ENCODE results near the gene KRT36.

DNA sequence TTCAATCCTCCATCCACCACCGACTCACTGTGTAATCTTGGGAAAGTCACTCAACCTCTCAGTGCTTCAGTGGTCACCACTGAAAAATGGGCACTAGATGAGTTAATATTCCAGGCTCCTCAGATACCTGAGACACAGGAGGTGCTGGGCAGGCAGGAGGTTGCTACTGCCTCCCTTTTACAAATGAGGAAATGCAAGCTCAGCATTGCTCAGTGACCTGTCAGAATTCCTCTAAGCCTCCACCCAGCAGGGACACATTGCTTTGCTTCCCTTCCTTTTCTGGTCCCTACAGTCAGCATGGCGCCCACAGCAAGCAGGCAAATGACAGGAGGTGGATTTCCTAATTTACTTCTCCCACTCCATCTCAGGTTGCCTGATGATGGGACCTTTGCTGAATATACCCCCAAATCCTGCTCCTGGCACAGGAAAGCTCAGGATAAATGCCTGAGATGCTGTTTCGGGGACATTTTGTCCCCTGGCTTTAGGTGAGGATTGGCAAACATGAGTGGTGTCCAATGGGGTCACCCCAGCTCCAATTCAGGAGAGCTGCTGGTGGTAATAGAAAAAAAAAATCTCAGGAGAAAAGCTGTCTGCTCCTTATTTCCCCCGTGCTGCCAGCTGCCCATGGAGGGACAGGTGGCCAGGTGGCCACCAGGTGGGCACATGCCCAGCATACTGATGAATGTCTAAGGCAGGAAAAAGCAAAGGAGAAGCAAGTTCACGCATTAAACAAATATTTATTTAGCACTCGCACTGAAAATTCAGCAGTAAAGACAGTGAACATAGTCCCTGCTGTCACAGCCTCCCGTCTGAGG is 20.7 kb upstream of the KRT36 start:
- TF ChIP-seq, protein P1, sequence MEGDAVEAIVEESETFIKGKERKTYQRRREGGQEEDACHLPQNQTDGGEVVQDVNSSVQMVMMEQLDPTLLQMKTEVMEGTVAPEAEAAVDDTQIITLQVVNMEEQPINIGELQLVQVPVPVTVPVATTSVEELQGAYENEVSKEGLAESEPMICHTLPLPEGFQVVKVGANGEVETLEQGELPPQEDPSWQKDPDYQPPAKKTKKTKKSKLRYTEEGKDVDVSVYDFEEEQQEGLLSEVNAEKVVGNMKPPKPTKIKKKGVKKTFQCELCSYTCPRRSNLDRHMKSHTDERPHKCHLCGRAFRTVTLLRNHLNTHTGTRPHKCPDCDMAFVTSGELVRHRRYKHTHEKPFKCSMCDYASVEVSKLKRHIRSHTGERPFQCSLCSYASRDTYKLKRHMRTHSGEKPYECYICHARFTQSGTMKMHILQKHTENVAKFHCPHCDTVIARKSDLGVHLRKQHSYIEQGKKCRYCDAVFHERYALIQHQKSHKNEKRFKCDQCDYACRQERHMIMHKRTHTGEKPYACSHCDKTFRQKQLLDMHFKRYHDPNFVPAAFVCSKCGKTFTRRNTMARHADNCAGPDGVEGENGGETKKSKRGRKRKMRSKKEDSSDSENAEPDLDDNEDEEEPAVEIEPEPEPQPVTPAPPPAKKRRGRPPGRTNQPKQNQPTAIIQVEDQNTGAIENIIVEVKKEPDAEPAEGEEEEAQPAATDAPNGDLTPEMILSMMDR (IDR thresholded peaks at IDR 0.05 in 2 of 3, conservative IDR thresholded peaks at IDR 0.05 in 1 of 3; ENCODE audit: control insufficient read depth in 2 of 3, extremely low read depth in 1 of 3, insufficient read depth in 1 of 3, low read depth in 3 of 3, low read length in 3 of 3): no peak
- TF ChIP-seq, protein P2, sequence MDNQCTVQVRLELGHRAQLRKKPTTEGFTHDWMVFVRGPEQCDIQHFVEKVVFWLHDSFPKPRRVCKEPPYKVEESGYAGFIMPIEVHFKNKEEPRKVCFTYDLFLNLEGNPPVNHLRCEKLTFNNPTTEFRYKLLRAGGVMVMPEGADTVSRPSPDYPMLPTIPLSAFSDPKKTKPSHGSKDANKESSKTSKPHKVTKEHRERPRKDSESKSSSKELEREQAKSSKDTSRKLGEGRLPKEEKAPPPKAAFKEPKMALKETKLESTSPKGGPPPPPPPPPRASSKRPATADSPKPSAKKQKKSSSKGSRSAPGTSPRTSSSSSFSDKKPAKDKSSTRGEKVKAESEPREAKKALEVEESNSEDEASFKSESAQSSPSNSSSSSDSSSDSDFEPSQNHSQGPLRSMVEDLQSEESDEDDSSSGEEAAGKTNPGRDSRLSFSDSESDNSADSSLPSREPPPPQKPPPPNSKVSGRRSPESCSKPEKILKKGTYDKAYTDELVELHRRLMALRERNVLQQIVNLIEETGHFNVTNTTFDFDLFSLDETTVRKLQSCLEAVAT (IDR thresholded peaks at IDR 0.05): no peak
- no peak for TF ChIP-seq ZZZ3 (IDR thresholded peaks at IDR 0.05; ENCODE audit: control insufficient read depth, insufficient read length, low read depth)
- TF ChIP-seq POLR2A (IDR thresholded peaks at IDR 0.05; ENCODE audit: low read depth, low read length): no peak
- no peak for TF ChIP-seq HDAC2 (IDR thresholded peaks at IDR 0.05)
- TF ChIP-seq, protein P3, sequence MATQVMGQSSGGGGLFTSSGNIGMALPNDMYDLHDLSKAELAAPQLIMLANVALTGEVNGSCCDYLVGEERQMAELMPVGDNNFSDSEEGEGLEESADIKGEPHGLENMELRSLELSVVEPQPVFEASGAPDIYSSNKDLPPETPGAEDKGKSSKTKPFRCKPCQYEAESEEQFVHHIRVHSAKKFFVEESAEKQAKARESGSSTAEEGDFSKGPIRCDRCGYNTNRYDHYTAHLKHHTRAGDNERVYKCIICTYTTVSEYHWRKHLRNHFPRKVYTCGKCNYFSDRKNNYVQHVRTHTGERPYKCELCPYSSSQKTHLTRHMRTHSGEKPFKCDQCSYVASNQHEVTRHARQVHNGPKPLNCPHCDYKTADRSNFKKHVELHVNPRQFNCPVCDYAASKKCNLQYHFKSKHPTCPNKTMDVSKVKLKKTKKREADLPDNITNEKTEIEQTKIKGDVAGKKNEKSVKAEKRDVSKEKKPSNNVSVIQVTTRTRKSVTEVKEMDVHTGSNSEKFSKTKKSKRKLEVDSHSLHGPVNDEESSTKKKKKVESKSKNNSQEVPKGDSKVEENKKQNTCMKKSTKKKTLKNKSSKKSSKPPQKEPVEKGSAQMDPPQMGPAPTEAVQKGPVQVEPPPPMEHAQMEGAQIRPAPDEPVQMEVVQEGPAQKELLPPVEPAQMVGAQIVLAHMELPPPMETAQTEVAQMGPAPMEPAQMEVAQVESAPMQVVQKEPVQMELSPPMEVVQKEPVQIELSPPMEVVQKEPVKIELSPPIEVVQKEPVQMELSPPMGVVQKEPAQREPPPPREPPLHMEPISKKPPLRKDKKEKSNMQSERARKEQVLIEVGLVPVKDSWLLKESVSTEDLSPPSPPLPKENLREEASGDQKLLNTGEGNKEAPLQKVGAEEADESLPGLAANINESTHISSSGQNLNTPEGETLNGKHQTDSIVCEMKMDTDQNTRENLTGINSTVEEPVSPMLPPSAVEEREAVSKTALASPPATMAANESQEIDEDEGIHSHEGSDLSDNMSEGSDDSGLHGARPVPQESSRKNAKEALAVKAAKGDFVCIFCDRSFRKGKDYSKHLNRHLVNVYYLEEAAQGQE (IDR thresholded peaks at IDR 0.05; ENCODE audit: low read depth, low read length): no peak
- TF ChIP-seq GATAD2B (conservative IDR thresholded peaks at IDR 0.05; ENCODE audit: low read depth): no peak
- no peak for TF ChIP-seq CEBPB (IDR thresholded peaks at IDR 0.05; ENCODE audit: borderline replicate concordance in 1 of 2, low read depth in 2 of 2, low read length in 2 of 2)
